GM12891 (cell line): ENCODE measurements around the gene STARD9.
A peak's percentile ranks its signal among the peaks of the same experiment; 100 is the strongest.

Experiments
- DNase-seq: peaks from one replicate; pipeline ENCODE4 v3.0.0; 2011; ENCODE audit warnings: low spot score; ENCODE audit not compliant: insufficient read length
- FAIRE-seq: peaks from 2 replicates; lab custom pipeline; 2011; peaks lifted over from hg19 to GRCh38; lab: Jason Lieb, UNC
- PAX5 ChIP-seq: IDR thresholded peaks from 2 replicates; pipeline ENCODE4 v1.6.1; 2011; ENCODE audit warnings: low read length, moderate library complexity, mild to moderate bottlenecking; ENCODE audit not compliant: insufficient read depth, severe bottlenecking
- POLR2A ChIP-seq: IDR thresholded peaks from 2 replicates; pipeline ENCODE4 v1.6.1; 2011; ENCODE audit warnings: low read depth, low read length, control low read depth
- POLR2AphosphoS5 ChIP-seq: IDR thresholded peaks from 2 replicates; pipeline ENCODE4 v1.6.1; 2011; ENCODE audit warnings: low read depth, low read length, control low read depth
- POU2F2 ChIP-seq: IDR thresholded peaks from 2 replicates; pipeline ENCODE4 v1.6.1; 2011; ENCODE audit warnings: low read depth, mild to moderate bottlenecking, control low read depth, low read length, moderate library complexity
- SPI1 ChIP-seq: IDR thresholded peaks from 2 replicates; pipeline ENCODE4 v1.6.1; 2011; ENCODE audit warnings: low read depth, low read length, control low read depth
- TAF1 ChIP-seq: IDR thresholded peaks from 2 replicates; pipeline ENCODE4 v1.6.1; 2011; ENCODE audit warnings: low read depth, low read length, control low read depth

The STARD9 gene

DNA sequence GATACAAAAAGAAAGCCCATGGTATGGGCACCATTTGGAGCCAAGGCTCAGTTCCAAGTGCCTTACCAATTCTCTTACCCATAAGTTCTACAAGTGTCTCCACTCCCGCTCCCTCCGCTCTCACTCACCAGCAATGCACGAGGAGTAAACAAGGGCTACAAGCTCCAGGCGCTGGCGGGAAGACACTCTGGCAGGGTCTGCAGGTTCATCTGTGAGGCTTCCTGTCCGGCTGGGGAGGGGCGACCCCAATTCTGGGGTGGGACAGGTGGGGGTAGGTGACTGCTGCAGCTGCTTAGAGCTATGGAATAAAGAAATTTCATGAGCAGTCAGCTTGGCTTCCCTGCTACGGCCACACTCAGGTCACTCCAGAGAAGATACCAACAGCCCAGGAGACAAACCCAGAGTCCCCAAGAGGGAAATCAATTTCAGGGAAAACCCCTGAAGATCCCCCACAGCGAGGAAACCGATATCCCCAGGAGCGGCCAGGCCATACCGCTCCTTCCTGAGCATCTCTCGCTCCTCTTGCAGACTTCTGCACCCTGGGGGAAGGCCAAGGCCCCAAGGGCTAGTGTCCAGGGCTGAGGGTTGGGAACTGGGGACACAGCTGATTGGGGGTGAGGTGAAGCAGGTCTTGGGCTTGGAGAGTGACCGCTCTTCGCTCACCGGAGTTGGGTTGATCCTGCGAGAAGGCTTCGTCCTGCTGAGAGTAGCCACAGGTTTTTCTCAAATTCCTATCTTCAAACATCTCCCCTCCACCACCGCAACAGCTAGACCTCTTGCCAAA, 160.2 kb downstream of the STARD9 start:
- DNase-seq: no peak
- no peak for TF ChIP-seq POLR2A
- no peak for TF ChIP-seq POU2F2
- no peak for TF ChIP-seq PAX5
- no peak for TF ChIP-seq POLR2AphosphoS5
- TF ChIP-seq SPI1: no peak
- no peak for TF ChIP-seq TAF1
- no peak for FAIRE-seq

DNA sequence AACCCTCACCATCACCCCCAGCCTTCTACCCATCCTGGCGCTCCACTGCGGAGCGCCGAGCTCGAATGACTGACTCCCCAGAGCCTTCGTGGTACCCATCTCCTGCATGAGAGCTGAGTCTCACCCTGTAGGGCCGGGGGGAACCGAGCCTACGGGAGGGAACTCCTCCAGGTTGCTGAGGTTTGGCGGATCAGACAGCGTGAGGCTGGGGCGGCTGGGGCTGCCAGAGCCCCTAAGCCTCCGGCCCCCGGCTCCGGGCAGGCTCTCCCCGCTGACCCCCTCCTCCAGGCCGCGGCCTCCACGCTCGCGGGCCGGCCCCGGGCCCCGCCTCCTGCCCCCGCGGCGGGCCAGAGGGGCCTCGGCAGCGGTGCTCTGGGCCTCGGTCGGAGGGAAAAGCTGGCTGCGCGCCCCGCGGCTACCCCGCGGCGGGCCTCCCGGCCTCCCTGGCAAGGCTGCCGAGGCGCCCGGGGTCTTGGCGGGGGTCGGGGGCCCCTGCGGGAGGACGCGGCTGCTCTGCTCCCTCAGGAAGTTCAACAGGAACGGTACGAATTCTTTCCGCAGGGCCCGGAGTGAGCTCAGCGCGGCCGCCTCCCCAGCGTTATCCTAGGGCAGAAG, 160.9 kb downstream of the STARD9 start:
- no peak for TF ChIP-seq TAF1
- no peak for TF ChIP-seq POLR2AphosphoS5
- no peak for TF ChIP-seq POLR2A
- no peak for TF ChIP-seq PAX5
- no peak for TF ChIP-seq SPI1
- TF ChIP-seq POU2F2: no peak
- DNase-seq: peak; percentile 51
- FAIRE-seq: no peak

DNA sequence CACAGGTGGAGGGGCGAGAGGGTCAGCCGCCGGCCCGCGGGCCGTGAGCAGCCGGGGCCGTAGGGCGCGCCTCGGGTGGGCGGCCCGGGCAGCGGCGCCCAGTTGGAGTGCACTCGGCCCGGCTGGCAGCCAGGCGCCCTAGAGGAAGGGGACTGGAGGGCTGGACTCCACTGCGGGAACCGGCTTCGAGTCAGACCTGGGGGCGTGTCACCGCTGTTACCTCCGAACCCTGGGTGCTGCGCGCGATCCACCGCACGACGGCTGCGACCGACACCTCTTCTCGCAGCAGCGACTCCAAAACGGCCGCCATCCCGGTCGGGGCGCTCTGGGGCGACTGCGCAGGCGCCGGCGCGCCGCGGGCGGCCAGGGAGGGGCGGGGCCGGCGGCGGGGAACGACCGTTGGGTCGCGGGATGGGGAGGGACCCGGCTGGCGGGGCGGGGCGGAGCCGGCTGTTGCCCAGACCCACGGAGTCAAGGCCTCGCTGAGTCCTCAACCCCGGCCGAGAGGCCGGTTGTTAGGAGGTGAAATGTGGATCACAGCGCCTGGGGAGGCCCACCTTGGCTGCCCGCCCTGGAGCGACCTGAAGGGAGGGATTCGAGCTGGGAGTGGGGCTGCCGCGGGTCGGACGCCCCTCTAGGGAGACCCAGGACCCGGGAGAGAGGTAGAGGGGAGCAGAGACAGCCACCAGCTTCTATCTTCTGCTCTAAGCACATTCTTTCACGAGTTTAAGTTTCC, 161.6 kb downstream of the STARD9 start, which contains the start of gene CDAN1:
TSS of gene CDAN1 (minus strand) at position 336 of the 736 bp plus-strand sequence. CDS start at position 310, 26 bp downstream.
- TF ChIP-seq SPI1: no peak
- TF ChIP-seq POLR2AphosphoS5: peak; percentile 69
- peak; percentile 62; the same call in 1 of the 2 replicates for TF ChIP-seq TAF1
- TF ChIP-seq PAX5: no peak
- peak; percentile 58 for TF ChIP-seq POLR2A
- no peak for TF ChIP-seq POU2F2
- FAIRE-seq: peak; percentile 97
- peak; percentile 99 for DNase-seq

DNA sequence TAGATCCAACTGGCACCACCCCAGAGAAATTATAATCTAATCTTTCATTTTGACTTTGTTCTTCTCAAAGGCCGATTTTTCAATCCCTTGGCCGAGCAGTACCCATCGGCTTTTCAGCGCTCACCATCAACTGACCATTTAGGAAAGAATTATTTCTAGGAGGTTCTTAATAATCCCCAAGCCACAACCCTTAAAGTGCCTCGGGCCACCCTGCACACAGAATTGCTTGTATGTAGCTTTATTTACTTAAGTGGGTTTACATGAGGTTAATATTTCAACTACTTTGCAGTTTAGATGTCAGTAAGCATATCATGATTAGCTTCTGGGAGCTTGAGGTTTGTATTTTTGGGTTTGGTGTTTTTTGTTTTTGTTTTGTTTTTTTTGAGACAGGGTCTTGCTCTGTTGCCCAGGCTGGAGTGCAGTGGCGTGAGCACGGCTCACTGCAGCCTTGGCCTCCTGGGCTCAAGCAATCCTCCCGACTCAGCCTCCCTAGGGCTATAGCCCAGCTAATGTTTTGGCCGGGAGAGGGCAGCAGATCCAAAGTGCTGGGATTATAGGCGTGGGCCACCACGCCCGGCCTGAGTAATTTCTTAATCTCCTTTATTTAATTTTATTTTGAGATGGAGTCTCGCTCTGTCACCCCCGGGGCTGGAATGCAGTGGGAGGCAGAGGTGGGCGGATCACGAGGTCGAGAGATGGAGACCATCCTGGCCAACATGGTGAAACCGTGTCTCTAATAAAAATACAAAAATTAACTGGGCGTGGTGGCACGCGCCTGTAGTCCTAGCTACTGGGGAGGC, 162.3 kb downstream of the STARD9 start:
- DNase-seq (no peak), FAIRE-seq (no peak)
- TF ChIP-seq PAX5: no peak
- no peak for TF ChIP-seq TAF1
- no peak for TF ChIP-seq SPI1
- TF ChIP-seq POLR2AphosphoS5: no peak
- no peak for TF ChIP-seq POU2F2
- no peak for TF ChIP-seq POLR2A

DNA sequence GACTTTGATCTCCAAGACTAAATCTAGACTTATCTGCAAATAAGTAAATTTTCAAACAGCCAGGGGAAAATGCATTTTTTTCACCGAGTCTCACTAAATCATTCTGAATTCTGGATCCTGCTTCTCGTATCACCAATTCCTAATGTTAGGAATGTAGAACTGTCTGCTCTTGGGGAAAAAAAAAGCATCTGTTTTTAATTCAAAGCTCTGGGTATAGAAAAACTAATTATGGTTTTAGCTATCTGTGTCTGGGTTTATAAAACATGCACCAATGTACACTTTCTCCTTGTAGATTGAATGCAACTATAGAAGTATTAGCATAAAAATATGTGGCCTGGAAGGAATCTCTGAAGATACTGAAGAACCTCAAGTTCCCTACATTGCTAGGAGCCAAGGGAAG, 166.3 kb downstream of the STARD9 start:
- DNase-seq (no peak), FAIRE-seq (no peak)
- no peak for TF ChIP-seq POLR2A
- TF ChIP-seq TAF1: no peak
- no peak for TF ChIP-seq SPI1
- no peak for TF ChIP-seq POU2F2
- no peak for TF ChIP-seq PAX5
- no peak for TF ChIP-seq POLR2AphosphoS5

DNA sequence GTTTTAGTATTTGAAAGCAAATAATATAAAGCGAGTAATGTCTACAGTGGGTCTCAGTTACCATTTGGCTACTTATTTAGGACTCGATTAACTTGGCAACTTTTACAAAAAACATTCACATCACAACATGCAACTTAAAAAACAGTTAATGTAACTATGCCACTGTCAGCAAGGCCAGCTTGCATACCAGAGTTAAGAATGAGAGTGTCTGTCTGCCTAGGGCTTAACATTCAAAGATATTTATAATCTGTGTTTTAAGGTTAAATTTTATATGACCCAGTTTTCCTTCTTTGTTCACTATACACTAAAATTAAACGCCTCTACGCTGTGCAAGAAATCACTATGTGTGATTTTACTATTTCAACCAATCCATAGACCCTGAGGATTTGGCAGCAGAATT, 166.7 kb downstream of the STARD9 start:
- DNase-seq: no peak
- FAIRE-seq: no peak
- no peak for TF ChIP-seq PAX5
- TF ChIP-seq POLR2A: no peak
- TF ChIP-seq TAF1: no peak
- no peak for TF ChIP-seq POU2F2
- no peak for TF ChIP-seq SPI1
- TF ChIP-seq POLR2AphosphoS5: no peak

DNA sequence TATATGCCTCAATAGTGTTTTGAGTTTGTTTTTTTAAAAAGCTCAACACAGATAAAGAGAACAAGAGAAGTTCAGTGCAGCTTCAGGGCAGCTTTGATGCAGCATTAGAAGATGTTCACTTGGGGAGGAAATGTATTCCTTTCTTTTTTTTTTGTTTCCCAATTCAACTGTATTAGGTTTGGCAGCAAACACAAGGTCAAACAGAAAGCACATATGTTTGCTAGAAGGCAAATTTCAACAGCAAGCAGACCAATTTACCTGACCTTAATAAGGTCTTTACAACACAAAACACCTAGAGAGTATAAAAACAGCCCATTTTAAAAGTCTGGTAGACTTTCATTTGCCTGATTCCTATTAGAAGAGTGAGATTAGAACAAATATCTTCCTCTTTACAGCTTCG, 168.8 kb downstream of the STARD9 start:
- FAIRE-seq (no peak), DNase-seq (no peak)
- TF ChIP-seq POLR2A (no peak), POLR2AphosphoS5 (no peak), TAF1 (no peak), POU2F2 (no peak), SPI1 (no peak), PAX5 (no peak)

DNA sequence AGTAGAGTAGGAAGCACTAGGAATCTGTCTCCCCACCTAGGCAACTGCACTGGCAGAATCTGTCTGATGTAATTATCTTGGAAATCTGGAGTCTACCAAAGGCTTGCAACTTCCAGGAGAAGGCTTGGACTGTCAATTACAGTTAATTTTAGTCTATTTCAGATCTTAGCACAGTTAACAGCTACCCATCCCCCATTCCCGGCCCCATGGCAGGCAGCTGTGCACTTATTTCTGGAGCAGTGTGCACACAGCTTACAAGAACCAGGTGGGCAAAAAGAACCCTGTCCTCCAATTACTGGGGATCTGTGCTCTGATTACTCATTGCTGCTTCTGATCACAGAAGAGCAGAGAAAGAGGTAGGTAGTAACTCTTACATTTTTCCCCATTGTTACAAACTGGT, 173.9 kb downstream of the STARD9 start:
- TF ChIP-seq PAX5: no peak
- no peak for TF ChIP-seq POLR2A
- TF ChIP-seq SPI1: no peak
- TF ChIP-seq POU2F2: no peak
- TF ChIP-seq POLR2AphosphoS5: no peak
- no peak for TF ChIP-seq TAF1
- DNase-seq: no peak
- FAIRE-seq: no peak

DNA sequence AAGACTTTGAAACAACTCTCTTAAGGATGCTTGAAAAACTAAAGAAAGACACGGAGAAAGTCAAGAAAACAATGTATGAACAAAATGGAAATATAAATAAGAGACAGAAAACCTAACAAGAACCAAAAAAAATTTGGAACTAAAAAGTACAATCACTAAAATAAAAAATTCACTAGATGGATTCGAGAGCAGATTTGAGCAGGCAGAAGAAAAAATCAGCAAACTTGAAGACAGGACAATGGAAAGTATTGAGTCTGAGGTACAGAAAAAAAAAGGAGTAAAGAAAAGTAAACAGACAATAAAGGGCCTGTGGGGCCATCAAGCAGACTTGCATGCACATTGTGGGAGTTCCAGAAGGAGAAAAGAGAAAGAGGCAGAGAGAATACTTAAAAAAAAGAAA, 174.9 kb downstream of the STARD9 start:
- FAIRE-seq (no peak), DNase-seq (no peak)
- no peak for TF ChIP-seq POU2F2
- no peak for TF ChIP-seq PAX5
- TF ChIP-seq POLR2A: no peak
- no peak for TF ChIP-seq POLR2AphosphoS5
- no peak for TF ChIP-seq SPI1
- no peak for TF ChIP-seq TAF1
